GM23338 (cell line): ENCODE results near the gene ALB. TPM values are rescaled to one million over a fixed set of nuclear protein-coding genes. Genes with fewer than 3 reads are reported as not detected.

Experiments
- ATAC-seq: fragments of 200-7000 bp; cut with Tn5 transposase; 3 replicates; pipeline ENCODE4 v1.9.1; 2020
- DNase-seq: peaks from one replicate; pipeline ENCODE4 v3.0.0-alpha.2; 2015; ENCODE audit warnings: low spot score
- H2AFZ ChIP-seq: fragments of 200-600 bp; sonication (generic); 2 replicates; pipeline ENCODE4 v1.8.0; 2016; ENCODE audit warnings: antibody characterized with exemption, mild to moderate bottlenecking, moderate library complexity
- H3F3A ChIP-seq: fragments of 200-600 bp; sonication (generic); replicated peaks from 2 replicates; pipeline ENCODE4 v1.8.0; 2017; ENCODE audit warnings: antibody characterized with exemption, mixed run types, low read depth
- H3K27ac ChIP-seq: fragments of 200-600 bp; sonication (generic); 2 replicates; pipeline ENCODE4 v1.6.1; 2016; ENCODE audit warnings: low read depth
- H3K27me3 ChIP-seq: fragments of 200-600 bp; sonication (generic); 2 replicates; pipeline ENCODE4 v1.8.0; 2016; ENCODE audit warnings: mild to moderate bottlenecking, mixed run types, moderate library complexity; ENCODE audit not compliant: insufficient read depth
- H3K36me3 ChIP-seq: fragments of 200-600 bp; sonication (generic); 2 replicates; pipeline ENCODE4 v1.8.0; 2016; ENCODE audit warnings: mild to moderate bottlenecking; ENCODE audit not compliant: insufficient read depth
- H3K4me1 ChIP-seq: fragments of 200-600 bp; sonication (generic); 2 replicates; pipeline ENCODE4 v1.8.0; 2016; ENCODE audit warnings: mild to moderate bottlenecking, moderate library complexity; ENCODE audit not compliant: insufficient read depth
- H3K4me2 ChIP-seq: fragments of 200-600 bp; sonication (generic); 2 replicates; pipeline ENCODE4 v1.7.1; 2017; ENCODE audit warnings: mixed run types
- H3K4me3 ChIP-seq: fragments of 200-600 bp; sonication (generic); 2 replicates; pipeline ENCODE4 v1.6.1; 2016; ENCODE audit warnings: mixed run types
- H3K79me2 ChIP-seq: fragments of 200-600 bp; sonication (generic); replicated peaks from 2 replicates; pipeline ENCODE4 v1.8.0; 2017; ENCODE audit warnings: mild to moderate bottlenecking; ENCODE audit not compliant: insufficient read depth
- H3K9me2 ChIP-seq: fragments of 200-600 bp; sonication (generic); 2 replicates; pipeline ENCODE4 v1.8.0; 2017; ENCODE audit not compliant: insufficient read depth
- H4K20me1 ChIP-seq: fragments of 200-600 bp; sonication (generic); replicated peaks from 2 replicates; pipeline ENCODE4 v1.8.0; 2017; ENCODE audit warnings: mild to moderate bottlenecking; ENCODE audit not compliant: insufficient read depth
- H3K27ac Mint-ChIP-seq: 2 replicates; pipeline ENCODE4 v1.8.0; 2020; ENCODE audit warnings: inconsistent platforms, mild to moderate bottlenecking, moderate library complexity, mixed read lengths
- H3K27me3 Mint-ChIP-seq: 3 replicates; pipeline ENCODE4 v1.8.0; 2022; ENCODE audit warnings: low read depth, mild to moderate bottlenecking, moderate library complexity, mixed read lengths, inconsistent platforms; ENCODE audit not compliant: insufficient read depth, poor library complexity
- H3K36me3 Mint-ChIP-seq: 3 replicates; pipeline ENCODE4 v1.8.0; 2021; ENCODE audit warnings: low read depth, mild to moderate bottlenecking, inconsistent platforms, moderate library complexity, mixed read lengths
- H3K4me1 Mint-ChIP-seq: 3 replicates; pipeline ENCODE4 v1.8.0; 2020; ENCODE audit warnings: mild to moderate bottlenecking, inconsistent platforms, mixed read lengths
- H3K4me3 Mint-ChIP-seq: 3 replicates; pipeline ENCODE4 v1.8.0; 2021; ENCODE audit warnings: moderate library complexity, mild to moderate bottlenecking, inconsistent platforms, mixed read lengths
- H3K9me3 Mint-ChIP-seq: 3 replicates; pipeline ENCODE4 v1.8.0; 2020; ENCODE audit warnings: moderate library complexity, mild to moderate bottlenecking, inconsistent platforms, mixed read lengths
- CREB1 ChIP-seq: fragments of 250-450 bp; sonication (Bioruptor Pico); IDR thresholded peaks from 2 replicates; pipeline ENCODE4 v1.5.0; 2020; ENCODE audit warnings: low read depth, mild to moderate bottlenecking, moderate library complexity
- CTCF ChIP-seq, 2 experiments: fragments of 200-600 bp in 1 of 2; sonication (generic) in 1 of 2; conservative IDR thresholded peaks; 2 replicates each; pipeline versions ENCODE4 v1.5.1 to v1.6.1; 2016 to 2017; ENCODE audit warnings: antibody characterized with exemption in 2 of 2, low read depth in 2 of 2, mild to moderate bottlenecking in 2 of 2, moderate library complexity in 1 of 2
- EZH2 ChIP-seq: fragments of 200-600 bp; sonication (generic); IDR thresholded peaks from one replicate; pipeline ENCODE4 v1.8.0; 2017; ENCODE audit warnings: antibody characterized with exemption, mild to moderate bottlenecking, low read depth; ENCODE audit not compliant: unreplicated experiment
- EZH2phosphoT487 ChIP-seq: fragments of 200-600 bp; sonication (generic); IDR thresholded peaks from one replicate; pipeline ENCODE4 v1.8.1; 2018; ENCODE audit warnings: antibody characterized with exemption; ENCODE audit not compliant: unreplicated experiment
- JUNB ChIP-seq: IDR thresholded peaks from one replicate; pipeline ENCODE4 v1.6.1; 2016; ENCODE audit warnings: antibody characterized with exemption; ENCODE audit not compliant: unreplicated experiment
- NANOG ChIP-seq: IDR thresholded peaks from 2 replicates; pipeline ENCODE4 v1.6.1; 2016; ENCODE audit warnings: antibody characterized with exemption, borderline replicate concordance
- POLR2AphosphoS5 ChIP-seq: IDR thresholded peaks from 2 replicates; pipeline ENCODE4 v1.6.1; 2016; ENCODE audit warnings: antibody characterized with exemption, low read depth
- REST ChIP-seq: IDR thresholded peaks from one replicate; pipeline ENCODE4 v1.6.1; 2018; ENCODE audit warnings: antibody characterized with exemption; ENCODE audit not compliant: unreplicated experiment
- STAT1 ChIP-seq: IDR thresholded peaks from one replicate; pipeline ENCODE4 v1.6.1; 2016; ENCODE audit warnings: antibody characterized with exemption; ENCODE audit not compliant: unreplicated experiment
- ZNF114 ChIP-seq: fragments of 250-450 bp; sonication (Bioruptor Pico); IDR thresholded peaks from 2 replicates; pipeline ENCODE4 v1.5.0; 2020; ENCODE audit warnings: mild to moderate bottlenecking, moderate library complexity
- ZNF331 ChIP-seq: fragments of 250-450 bp; sonication (Bioruptor Pico); IDR thresholded peaks from 2 replicates; pipeline ENCODE4 v1.5.0; 2020; ENCODE audit warnings: low read depth, mild to moderate bottlenecking, moderate library complexity
- polyA plus RNA-seq: library from polyadenylated mRNA; unstranded; fragments of >200 nt; fragmentation: Nextera tagmentation; extraction: Ambion mirVana; gene quantifications from 2 replicates; pipeline ENCODE4 v1.2.1, GENCODE V29; 2016
- total RNA-seq: library from RNA; depleted of rRNA; stranded (reverse); fragments of >200 nt; shearing (Covaris generic); gene quantifications from 2 replicates; pipeline ENCODE4 v1.2.3, GENCODE V29; 2014
- TF ChIP-seq, protein P1 (sequence below): fragments of 250-450 bp; sonication (Bioruptor Pico); IDR thresholded peaks from 2 replicates; pipeline ENCODE4 v1.5.0; 2020; ENCODE audit warnings: mild to moderate bottlenecking, moderate library complexity
- TF ChIP-seq, protein P2 (sequence below): IDR thresholded peaks from 2 replicates; pipeline ENCODE4 v1.6.1; 2016; ENCODE audit warnings: antibody characterized with exemption

ALB gene
- total and polyA plus RNA-seq, 2 experiments from 2014 or later: not detected

- ATAC-seq: no peak
- TF ChIP-seq JUNB: no peak
- no peak for TF ChIP-seq NANOG
- no peak for TF ChIP-seq ZNF331 (CRISPR knock-in tag)
- TF ChIP-seq, protein P1, sequence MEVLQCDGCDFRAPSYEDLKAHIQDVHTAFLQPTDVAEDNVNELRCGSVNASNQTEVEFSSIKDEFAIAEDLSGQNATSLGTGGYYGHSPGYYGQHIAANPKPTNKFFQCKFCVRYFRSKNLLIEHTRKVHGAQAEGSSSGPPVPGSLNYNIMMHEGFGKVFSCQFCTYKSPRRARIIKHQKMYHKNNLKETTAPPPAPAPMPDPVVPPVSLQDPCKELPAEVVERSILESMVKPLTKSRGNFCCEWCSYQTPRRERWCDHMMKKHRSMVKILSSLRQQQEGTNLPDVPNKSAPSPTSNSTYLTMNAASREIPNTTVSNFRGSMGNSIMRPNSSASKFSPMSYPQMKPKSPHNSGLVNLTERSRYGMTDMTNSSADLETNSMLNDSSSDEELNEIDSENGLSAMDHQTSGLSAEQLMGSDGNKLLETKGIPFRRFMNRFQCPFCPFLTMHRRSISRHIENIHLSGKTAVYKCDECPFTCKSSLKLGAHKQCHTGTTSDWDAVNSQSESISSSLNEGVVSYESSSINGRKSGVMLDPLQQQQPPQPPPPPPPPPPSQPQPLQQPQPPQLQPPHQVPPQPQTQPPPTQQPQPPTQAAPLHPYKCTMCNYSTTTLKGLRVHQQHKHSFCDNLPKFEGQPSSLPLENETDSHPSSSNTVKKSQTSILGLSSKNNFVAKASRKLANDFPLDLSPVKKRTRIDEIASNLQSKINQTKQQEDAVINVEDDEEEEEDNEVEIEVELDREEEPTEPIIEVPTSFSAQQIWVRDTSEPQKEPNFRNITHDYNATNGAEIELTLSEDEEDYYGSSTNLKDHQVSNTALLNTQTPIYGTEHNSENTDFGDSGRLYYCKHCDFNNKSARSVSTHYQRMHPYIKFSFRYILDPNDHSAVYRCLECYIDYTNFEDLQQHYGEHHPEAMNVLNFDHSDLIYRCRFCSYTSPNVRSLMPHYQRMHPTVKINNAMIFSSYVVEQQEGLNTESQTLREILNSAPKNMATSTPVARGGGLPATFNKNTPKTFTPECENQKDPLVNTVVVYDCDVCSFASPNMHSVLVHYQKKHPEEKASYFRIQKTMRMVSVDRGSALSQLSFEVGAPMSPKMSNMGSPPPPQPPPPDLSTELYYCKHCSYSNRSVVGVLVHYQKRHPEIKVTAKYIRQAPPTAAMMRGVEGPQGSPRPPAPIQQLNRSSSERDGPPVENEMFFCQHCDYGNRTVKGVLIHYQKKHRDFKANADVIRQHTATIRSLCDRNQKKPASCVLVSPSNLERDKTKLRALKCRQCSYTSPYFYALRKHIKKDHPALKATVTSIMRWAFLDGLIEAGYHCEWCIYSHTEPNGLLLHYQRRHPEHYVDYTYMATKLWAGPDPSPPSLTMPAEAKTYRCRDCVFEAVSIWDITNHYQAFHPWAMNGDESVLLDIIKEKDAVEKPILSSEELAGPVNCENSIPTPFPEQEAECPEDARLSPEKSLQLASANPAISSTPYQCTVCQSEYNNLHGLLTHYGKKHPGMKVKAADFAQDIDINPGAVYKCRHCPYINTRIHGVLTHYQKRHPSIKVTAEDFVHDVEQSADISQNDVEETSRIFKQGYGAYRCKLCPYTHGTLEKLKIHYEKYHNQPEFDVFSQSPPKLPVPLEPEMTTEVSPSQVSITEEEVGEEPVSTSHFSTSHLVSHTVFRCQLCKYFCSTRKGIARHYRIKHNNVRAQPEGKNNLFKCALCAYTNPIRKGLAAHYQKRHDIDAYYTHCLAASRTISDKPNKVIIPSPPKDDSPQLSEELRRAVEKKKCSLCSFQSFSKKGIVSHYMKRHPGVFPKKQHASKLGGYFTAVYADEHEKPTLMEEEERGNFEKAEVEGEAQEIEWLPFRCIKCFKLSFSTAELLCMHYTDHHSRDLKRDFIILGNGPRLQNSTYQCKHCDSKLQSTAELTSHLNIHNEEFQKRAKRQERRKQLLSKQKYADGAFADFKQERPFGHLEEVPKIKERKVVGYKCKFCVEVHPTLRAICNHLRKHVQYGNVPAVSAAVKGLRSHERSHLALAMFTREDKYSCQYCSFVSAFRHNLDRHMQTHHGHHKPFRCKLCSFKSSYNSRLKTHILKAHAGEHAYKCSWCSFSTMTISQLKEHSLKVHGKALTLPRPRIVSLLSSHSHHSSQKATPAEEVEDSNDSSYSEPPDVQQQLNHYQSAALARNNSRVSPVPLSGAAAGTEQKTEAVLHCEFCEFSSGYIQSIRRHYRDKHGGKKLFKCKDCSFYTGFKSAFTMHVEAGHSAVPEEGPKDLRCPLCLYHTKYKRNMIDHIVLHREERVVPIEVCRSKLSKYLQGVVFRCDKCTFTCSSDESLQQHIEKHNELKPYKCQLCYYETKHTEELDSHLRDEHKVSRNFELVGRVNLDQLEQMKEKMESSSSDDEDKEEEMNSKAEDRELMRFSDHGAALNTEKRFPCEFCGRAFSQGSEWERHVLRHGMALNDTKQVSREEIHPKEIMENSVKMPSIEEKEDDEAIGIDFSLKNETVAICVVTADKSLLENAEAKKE (CRISPR knock-in tag): no peak
- no peak for TF ChIP-seq CTCF (conservative IDR thresholded peaks at IDR 0.05; ENCODE audit: low read depth in 2 of 2)
- no peak for TF ChIP-seq STAT1
- TF ChIP-seq ZNF114: no peak
- TF ChIP-seq EZH2phosphoT487: no peak
- TF ChIP-seq CREB1 (CRISPR knock-in tag): no peak
- TF ChIP-seq, protein P2, sequence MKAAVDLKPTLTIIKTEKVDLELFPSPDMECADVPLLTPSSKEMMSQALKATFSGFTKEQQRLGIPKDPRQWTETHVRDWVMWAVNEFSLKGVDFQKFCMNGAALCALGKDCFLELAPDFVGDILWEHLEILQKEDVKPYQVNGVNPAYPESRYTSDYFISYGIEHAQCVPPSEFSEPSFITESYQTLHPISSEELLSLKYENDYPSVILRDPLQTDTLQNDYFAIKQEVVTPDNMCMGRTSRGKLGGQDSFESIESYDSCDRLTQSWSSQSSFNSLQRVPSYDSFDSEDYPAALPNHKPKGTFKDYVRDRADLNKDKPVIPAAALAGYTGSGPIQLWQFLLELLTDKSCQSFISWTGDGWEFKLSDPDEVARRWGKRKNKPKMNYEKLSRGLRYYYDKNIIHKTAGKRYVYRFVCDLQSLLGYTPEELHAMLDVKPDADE: no peak
- TF ChIP-seq POLR2AphosphoS5: no peak
- no peak for TF ChIP-seq REST
- TF ChIP-seq EZH2: no peak
- H3K27ac Mint-ChIP-seq: no peak overlapping the region
These were observed 64.1 kb downstream of the ALB start for GRCh38 chr4:73468170-73468569.

More at GRCh38 chr4:73468170-73468569, 64.1 kb downstream of the ALB start:
- no peaks in the 10 kb centered on the region for H3K36me3 ChIP-seq
- no peak overlapping the region for H3K4me3 ChIP-seq
- H3F3A ChIP-seq: no peaks in the 10 kb centered on the region
- H3K27me3 ChIP-seq: no peaks in the 10 kb centered on the region
- no peak overlapping the region for H3K27ac ChIP-seq
- no peak overlapping the region for H2AFZ ChIP-seq
- H3K4me1 ChIP-seq: no peaks in the 10 kb centered on the region
- H3K79me2 ChIP-seq: no peaks in the 10 kb centered on the region
- H3K4me1 Mint-ChIP-seq: no peaks in the 10 kb centered on the region
- H3K9me2 ChIP-seq: peaks cover 12% of the 10 kb centered on the region
- H4K20me1 ChIP-seq: no peaks in the 10 kb centered on the region
- no peak for DNase-seq
- peaks cover 2% of the 10 kb centered on the region for H3K27me3 Mint-ChIP-seq
- H3K4me3 Mint-ChIP-seq: no peak overlapping the region
- H3K36me3 Mint-ChIP-seq: peaks cover 9% of the 10 kb centered on the region; the same call in 2 of the 3 replicates
- no peak overlapping the region for H3K4me2 ChIP-seq
- peaks cover 13% of the 10 kb centered on the region for H3K9me3 Mint-ChIP-seq
